Tibial nerve (tissue), 4 donors: Measurements from ENCODE around the gene NT5M.

ENCODE experiments used
- CTCF ChIP-seq, 5 experiments: fragments of 200-600 bp in 3 of 5; fragments of 450-650 bp in 2 of 5; sonication (generic) in 3 of 5; IDR thresholded peaks; one replicate each; pipeline ENCODE4 v1.5.1; 2016 to 2019; ENCODE audit warnings: antibody characterized with exemption in 5 of 5, mild to moderate bottlenecking in 3 of 5, moderate library complexity in 2 of 5
- EP300 ChIP-seq, 2 donors: sonication (generic); formaldehyde crosslinking; IDR thresholded peaks; one replicate each; pipeline ENCODE4 v1.6.1; 2017; ENCODE audit warnings: antibody characterized with exemption in 2 of 2, mild to moderate bottlenecking in 1 of 2
- POLR2A ChIP-seq, 2 donors: fragments of 450-650 bp; IDR thresholded peaks; one replicate each; pipeline ENCODE4 v1.6.1; 2017; ENCODE audit warnings: antibody characterized with exemption in 2 of 2, mild to moderate bottlenecking in 2 of 2, moderate library complexity in 2 of 2

- TF ChIP-seq CTCF (IDR thresholded peaks at IDR 0.05), result no peak
- no peak for TF ChIP-seq EP300 (IDR thresholded peaks at IDR 0.05)
- no peak for TF ChIP-seq POLR2A (IDR thresholded peaks at IDR 0.05)
These were observed 39.2 kb downstream of the NT5M start for GRCh38 chr17:17342242-17342945.
